Endodermal cell (in vitro differentiated cells): ENCODE measurements around the gene PTPRK. TPM values are rescaled to one million over a fixed set of nuclear protein-coding genes. Genes with fewer than 3 reads are reported as not detected.

Source experiments
- DNase-seq: peaks from one replicate; pipeline ENCODE4 v3.0.0-alpha.2; 2017
- H3K27ac ChIP-seq: 2 replicates; pipeline ENCODE4 v1.5.1; 2013; ENCODE audit warnings: mild to moderate bottlenecking, low read depth, low read length, moderate library complexity
- H3K27me3 ChIP-seq: 2 replicates; pipeline ENCODE4 v1.6.1; 2013; ENCODE audit warnings: mild to moderate bottlenecking, low read length, moderate library complexity; ENCODE audit not compliant: insufficient read depth, control insufficient read depth, poor library complexity, severe bottlenecking
- H3K36me3 ChIP-seq: 2 replicates; pipeline ENCODE4 v1.7.0; 2013; ENCODE audit warnings: mild to moderate bottlenecking, low read length, moderate library complexity; ENCODE audit not compliant: control insufficient read depth, insufficient read depth
- H3K4me1 ChIP-seq: one replicate; pipeline ENCODE4 v1.7.0; 2013; ENCODE audit warnings: low read length; ENCODE audit not compliant: control insufficient read depth, insufficient read depth
- H3K4me3 ChIP-seq: 2 replicates; pipeline ENCODE4 v1.5.1; 2013; ENCODE audit warnings: mild to moderate bottlenecking, low read length, moderate library complexity
- H3K9ac ChIP-seq: 2 replicates; pipeline ENCODE4 v1.6.1; 2013; ENCODE audit warnings: mild to moderate bottlenecking, low read length, moderate library complexity; ENCODE audit not compliant: poor library complexity, severe bottlenecking; ENCODE audit errors: extremely low read depth
- H3K9me3 ChIP-seq: 2 replicates; pipeline ENCODE4 v1.6.1; 2013; ENCODE audit warnings: mild to moderate bottlenecking, low read length, moderate library complexity; ENCODE audit not compliant: control insufficient read depth
- H3K27ac Mint-ChIP-seq: 2 replicates; pipeline ENCODE4 v1.8.0; 2020; ENCODE audit warnings: mixed read lengths
- H3K27me3 Mint-ChIP-seq: 2 replicates; pipeline ENCODE4 v1.8.0; 2021; ENCODE audit warnings: mild to moderate bottlenecking, mixed read lengths; ENCODE audit not compliant: insufficient read depth
- H3K36me3 Mint-ChIP-seq: 2 replicates; pipeline ENCODE4 v1.8.0; 2020; ENCODE audit warnings: low read depth, mixed read lengths
- H3K4me1 Mint-ChIP-seq: 2 replicates; pipeline ENCODE4 v1.8.0; 2020; ENCODE audit warnings: mixed read lengths
- H3K4me3 Mint-ChIP-seq: 2 replicates; pipeline ENCODE4 v1.8.0; 2020; ENCODE audit warnings: mild to moderate bottlenecking, moderate library complexity, mixed read lengths
- H3K9me3 Mint-ChIP-seq: 2 replicates; pipeline ENCODE4 v1.8.0; 2020; ENCODE audit warnings: mild to moderate bottlenecking, mixed read lengths
- CTCF ChIP-seq: fragments of 200-600 bp; sonication (generic); conservative IDR thresholded peaks from 2 replicates; pipeline ENCODE4 v1.5.0; 2021; ENCODE audit warnings: antibody characterized with exemption, mild to moderate bottlenecking
- WGBS, 2 experiments: methylation state at CpG; one replicate each; pipeline versions ENCODE4 v1.1.5 to v1.1.7; 2013; ENCODE audit warnings: missing lambda C conversion rate in 2 of 2, mixed read lengths in 1 of 2; ENCODE audit not compliant: insufficient coverage in 1 of 2, insufficient read length in 1 of 2; 5-methylcytosine and 5-hydroxymethylcytosine counted together
- total RNA-seq, 2 donors: library from RNA; stranded (reverse); fragmentation: NEBNext Ultra II Directional in 1 of 2; extraction: Animal tissue kit (Norgen Biotek cat#: 25700) in 1 of 2; gene quantifications; 2 replicates in 1 of 2; 3 replicates in 1 of 2; pipeline ENCODE4 v1.2.1, GENCODE V29; 2021

Gene PTPRK
- total RNA-seq, 2 donors from 2014 or later = 46.4 to 57.6 TPM

- no peak overlapping the region for H3K4me3 ChIP-seq
- H3K9me3 Mint-ChIP-seq = no peaks in the 10 kb centered on the region
- H3K36me3 ChIP-seq = peaks cover 3% of the 10 kb centered on the region
- H3K9me3 ChIP-seq = no peaks in the 10 kb centered on the region
- DNase-seq = no peak
- peaks cover 6% of the 10 kb centered on the region for H3K4me1 Mint-ChIP-seq
- H3K36me3 Mint-ChIP-seq = no peaks in the 10 kb centered on the region
- no peak for TF ChIP-seq CTCF
- no peaks in the 10 kb centered on the region for H3K27me3 ChIP-seq
- no peak overlapping the region for H3K27ac ChIP-seq
- no peaks in the 10 kb centered on the region for H3K27me3 Mint-ChIP-seq
- no peak overlapping the region for H3K9ac ChIP-seq
- H3K4me3 Mint-ChIP-seq = no peak overlapping the region
- no peaks in the 10 kb centered on the region for H3K4me1 ChIP-seq
- 78 to 94% methylated on average over 1 of the region's 1 CpG for WGBS, 2 experiments
- no peak overlapping the region for H3K27ac Mint-ChIP-seq
These were observed 474.4 kb downstream of the PTPRK start for GRCh38 chr6:128046033-128046432.

GRCh38 chr6:128039543-128039942, 480.9 kb downstream of the PTPRK start:
- H3K36me3 Mint-ChIP-seq = no peaks in the 10 kb centered on the region
- no peaks in the 10 kb centered on the region for H3K9me3 Mint-ChIP-seq
- H3K4me1 Mint-ChIP-seq = no peaks in the 10 kb centered on the region
- no peaks in the 10 kb centered on the region for H3K27me3 ChIP-seq
- H3K4me1 ChIP-seq = no peaks in the 10 kb centered on the region
- H3K9me3 ChIP-seq = no peaks in the 10 kb centered on the region
- no peak for DNase-seq
- WGBS, 2 experiments = 92 to 100% methylated on average over 2 of the region's 2 CpGs
- H3K27ac Mint-ChIP-seq = no peak overlapping the region
- no peak for TF ChIP-seq CTCF
- no peak overlapping the region for H3K4me3 Mint-ChIP-seq
- no peak overlapping the region for H3K9ac ChIP-seq
- H3K36me3 ChIP-seq = peaks cover 3% of the 10 kb centered on the region
- H3K27ac ChIP-seq = no peak overlapping the region
- H3K4me3 ChIP-seq = no peak overlapping the region
- no peaks in the 10 kb centered on the region for H3K27me3 Mint-ChIP-seq

GRCh38 chr6:128036808-128037570, 483.4 kb downstream of the PTPRK start:
- Mint-ChIP-seq H3K4me3 (no peak overlapping the region), H3K27ac (no peak overlapping the region), H3K36me3 (no peaks in the 10 kb centered on the region), H3K4me1 (no peaks in the 10 kb centered on the region), H3K9me3 (no peaks in the 10 kb centered on the region), H3K27me3 (no peaks in the 10 kb centered on the region)
- no peaks in the 10 kb centered on the region for H3K27me3 ChIP-seq
- TF ChIP-seq CTCF = no peak
- no peak overlapping the region for H3K4me3 ChIP-seq
- H3K4me1 ChIP-seq = no peaks in the 10 kb centered on the region
- DNase-seq = no peak
- H3K9me3 ChIP-seq = no peaks in the 10 kb centered on the region
- H3K27ac ChIP-seq = no peak overlapping the region
- H3K36me3 ChIP-seq = no peaks in the 10 kb centered on the region
- H3K9ac ChIP-seq = no peak overlapping the region
- 94 to 98% methylated on average over 7 of the region's 7 CpGs for WGBS, 2 experiments
